Lower leg skin (tissue), 4 donors: ENCODE measurements around the gene APP. TPM values are rescaled to one million over a fixed set of nuclear protein-coding genes. Genes with fewer than 3 reads are reported as not detected.

Source experiments
- DNase-seq, 2 donors: peaks; one replicate each; pipeline ENCODE4 v3.0.0-alpha.2; 2019; ENCODE audit warnings: low spot score in 2 of 2
- H3K4me3 ChIP-seq: fragments of 200-600 bp; sonication (generic); 2 replicates; pipeline ENCODE4 v1.5.1; 2017; ENCODE audit warnings: mild to moderate bottlenecking, low read depth; ENCODE audit not compliant: poor library complexity, severe bottlenecking
- CTCF ChIP-seq, 3 donors: fragments of 450-650 bp; IDR thresholded peaks; one replicate each; pipeline ENCODE4 v1.5.1; 2016; ENCODE audit warnings: antibody characterized with exemption in 3 of 3, mild to moderate bottlenecking in 3 of 3, moderate library complexity in 2 of 3
- POLR2A ChIP-seq, 2 donors: fragments of 450-650 bp; IDR thresholded peaks; one replicate each; pipeline ENCODE4 v1.6.1; 2016 to 2017; ENCODE audit warnings: antibody characterized with exemption in 2 of 2, mild to moderate bottlenecking in 1 of 2, moderate library complexity in 1 of 2
- WGBS, 2 donors: methylation state at CpG; one replicate each; pipeline ENCODE4 v1.1.5; 2018; 5-methylcytosine and 5-hydroxymethylcytosine counted together
- intact Hi-C: fragments of 100-400 bp; cut with DNase I; formaldehyde crosslinking; loops from one replicate; pipeline ENCODE4 v1.15.0; 2023; ENCODE audit warnings: low total_unique reads
- total RNA-seq, 4 donors: library from RNA; depleted of rRNA; stranded (reverse); fragments of >200 nt; gene quantifications; one replicate each; pipeline ENCODE4 v1.1.0, GENCODE V29; 2016

The APP gene
- total RNA-seq, 4 donors from 2014 or later = 240 to 403 (median 331) TPM

GRCh38 chr21:25955646-25956045 lies 214.9 kb downstream of the APP start:
- DNase-seq = no peak
- no peak overlapping the region for H3K4me3 ChIP-seq
- WGBS, 2 donors = 96 to 98% methylated on average over 11 of the region's 11 CpGs
- no peak for TF ChIP-seq CTCF (IDR thresholded peaks at IDR 0.05)
- no peak for TF ChIP-seq POLR2A (IDR thresholded peaks at IDR 0.05)
- intact Hi-C loops = no loop called here

GRCh38 chr21:25953659-25954058 lies 216.9 kb downstream of the APP start:
- intact Hi-C loops = no loop called here
- H3K4me3 ChIP-seq = no peak overlapping the region
- no peak for DNase-seq
- no peak for TF ChIP-seq POLR2A (IDR thresholded peaks at IDR 0.05)
- TF ChIP-seq CTCF (IDR thresholded peaks at IDR 0.05) = no peak
- 80 to 90% methylated on average over 2 of the region's 2 CpGs for WGBS, 2 donors

- 91 to 92% methylated on average over 3 of the region's 3 CpGs for WGBS, 2 donors
- intact Hi-C loops = no loop called here
- H3K4me3 ChIP-seq = no peak overlapping the region
- DNase-seq = no peak
- no peak for TF ChIP-seq CTCF (IDR thresholded peaks at IDR 0.05)
- no peak for TF ChIP-seq POLR2A (IDR thresholded peaks at IDR 0.05)
These were observed 217.4 kb downstream of the APP start for GRCh38 chr21:25953196-25953595.

- H3K4me3 ChIP-seq = no peak overlapping the region
- DNase-seq = no peak
- no peak for TF ChIP-seq POLR2A (IDR thresholded peaks at IDR 0.05)
- no peak for TF ChIP-seq CTCF (IDR thresholded peaks at IDR 0.05)
- 44 to 53% methylated on average over 1 of the region's 1 CpG for WGBS, 2 donors
- intact Hi-C loops = no loop called here
These were observed 218.3 kb downstream of the APP start for GRCh38 chr21:25952306-25952705.

GRCh38 chr21:25949701-25950100 lies 220.9 kb downstream of the APP start:
- H3K4me3 ChIP-seq = no peak overlapping the region
- no peak for DNase-seq
- 0% methylated on average over 1 of the region's 1 CpG for WGBS, 2 donors
- TF ChIP-seq POLR2A (IDR thresholded peaks at IDR 0.05) (no peak), CTCF (IDR thresholded peaks at IDR 0.05) (no peak)
- intact Hi-C loops = no loop called here

- TF ChIP-seq POLR2A (IDR thresholded peaks at IDR 0.05) (no peak), CTCF (IDR thresholded peaks at IDR 0.05) (no peak)
- no peak for DNase-seq
- intact Hi-C loops = no loop called here
- H3K4me3 ChIP-seq = no peak overlapping the region
- 48 to 50% methylated on average over 3 of the region's 3 CpGs for WGBS, 2 donors
These were observed 225.8 kb downstream of the APP start for GRCh38 chr21:25944672-25945213.
